Measurements from ENCODE around the gene STK16. TPM values are rescaled to one million over a fixed set of nuclear protein-coding genes. Genes with fewer than 3 reads are reported as not detected.
A peak's percentile ranks its signal among the peaks of the same experiment; 100 is the strongest.
"Not testable (repeated sequence)": the region's sequence is repeated elsewhere in the genome, so short reads cannot be mapped to it uniquely, and the experiment has no call there.

The STK16 gene
- total RNA-seq, 1 donor from 2014 or later, result 21.4 TPM

GRCh38 chr2:219253753-219254589 lies 8.7 kb downstream of the STK16 start, which contains the start of gene TUBA4A:
Gene TUBA4A, minus strand, starts transcription at chr2:219253918. Its CDS starts 60 bp downstream, at chr2:219253858.
- Histone ChIP-seq H3K4me3 (peak within 1 kb of the TSS; percentile 77), H3K9me3 (no peaks in the 10 kb centered on the region), H3K4me1 (peaks cover 35% of the 10 kb centered on the region), H3K27ac (peak within 1 kb of the TSS; percentile 81), H3K27me3 (no peaks in the 10 kb centered on the region), H3K36me3 (no peaks in the 10 kb centered on the region)
- peak; percentile 94 for DNase-seq
- peak; percentile 91 for ATAC-seq
- TF ChIP-seq, protein P1, sequence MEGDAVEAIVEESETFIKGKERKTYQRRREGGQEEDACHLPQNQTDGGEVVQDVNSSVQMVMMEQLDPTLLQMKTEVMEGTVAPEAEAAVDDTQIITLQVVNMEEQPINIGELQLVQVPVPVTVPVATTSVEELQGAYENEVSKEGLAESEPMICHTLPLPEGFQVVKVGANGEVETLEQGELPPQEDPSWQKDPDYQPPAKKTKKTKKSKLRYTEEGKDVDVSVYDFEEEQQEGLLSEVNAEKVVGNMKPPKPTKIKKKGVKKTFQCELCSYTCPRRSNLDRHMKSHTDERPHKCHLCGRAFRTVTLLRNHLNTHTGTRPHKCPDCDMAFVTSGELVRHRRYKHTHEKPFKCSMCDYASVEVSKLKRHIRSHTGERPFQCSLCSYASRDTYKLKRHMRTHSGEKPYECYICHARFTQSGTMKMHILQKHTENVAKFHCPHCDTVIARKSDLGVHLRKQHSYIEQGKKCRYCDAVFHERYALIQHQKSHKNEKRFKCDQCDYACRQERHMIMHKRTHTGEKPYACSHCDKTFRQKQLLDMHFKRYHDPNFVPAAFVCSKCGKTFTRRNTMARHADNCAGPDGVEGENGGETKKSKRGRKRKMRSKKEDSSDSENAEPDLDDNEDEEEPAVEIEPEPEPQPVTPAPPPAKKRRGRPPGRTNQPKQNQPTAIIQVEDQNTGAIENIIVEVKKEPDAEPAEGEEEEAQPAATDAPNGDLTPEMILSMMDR (IDR thresholded peaks at IDR 0.05), result no peak
- intact Hi-C loops (cut with DNase I), result no loop called here

GRCh38 chr2:219254590-219255201 lies 9.4 kb downstream of the STK16 start:
- peak overlapping the region; percentile 77 for H3K4me3 ChIP-seq
- H3K36me3 ChIP-seq, result no peaks in the 10 kb centered on the region
- intact Hi-C loops (cut with DNase I), result no loop called here
- peak; percentile 1 for ATAC-seq
- no peaks in the 10 kb centered on the region for H3K9me3 ChIP-seq
- peaks cover 28% of the 10 kb centered on the region for H3K4me1 ChIP-seq
- DNase-seq, result no peak
- TF ChIP-seq, protein P1 (IDR thresholded peaks at IDR 0.05), result no peak
- no peaks in the 10 kb centered on the region for H3K27me3 ChIP-seq
- peak overlapping the region; percentile 81 for H3K27ac ChIP-seq

GRCh38 chr2:219258942-219259341 lies 13.7 kb downstream of the STK16 start:
- H3K4me3 ChIP-seq; H3K27ac ChIP-seq; intact Hi-C loops (cut with DNase I); ATAC-seq; H3K27me3 ChIP-seq; H3K36me3 ChIP-seq; H3K4me1 ChIP-seq; H3K9me3 ChIP-seq; DNase-seq: not testable (repeated sequence)

GRCh38 chr2:219261024-219261855 lies 16.0 kb downstream of the STK16 start:
- TF ChIP-seq, protein P1 (IDR thresholded peaks at IDR 0.05), result no peak
- H3K36me3 ChIP-seq, result no peaks in the 10 kb centered on the region
- no peaks in the 10 kb centered on the region for H3K9me3 ChIP-seq
- no peak for ATAC-seq
- H3K4me1 ChIP-seq, result no peaks in the 10 kb centered on the region
- intact Hi-C loops (cut with DNase I), result no loop called here
- no peak overlapping the region for H3K27ac ChIP-seq
- H3K4me3 ChIP-seq, result no peak overlapping the region
- no peak for DNase-seq
- no peaks in the 10 kb centered on the region for H3K27me3 ChIP-seq

DNA sequence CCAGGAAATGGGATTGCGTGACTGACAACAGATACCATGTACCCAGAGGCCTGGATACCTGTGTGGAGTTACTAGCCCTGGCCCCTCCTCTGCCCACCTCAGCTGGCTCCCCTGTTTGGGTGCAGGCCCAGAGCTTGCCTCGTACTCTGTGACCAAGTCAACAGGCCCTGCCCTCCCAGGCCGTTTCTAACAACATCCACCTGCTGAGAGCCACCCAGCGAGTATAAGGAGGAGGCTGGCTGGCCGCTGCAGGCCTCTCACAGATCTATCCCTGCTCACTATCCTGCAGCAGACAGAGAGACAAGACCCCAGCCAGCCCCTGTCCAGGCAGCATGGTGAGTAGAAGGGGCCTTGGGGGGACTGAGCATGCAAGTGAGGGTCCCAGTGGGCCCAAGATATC lies 21.0 kb downstream of the STK16 start:
- H3K4me1 ChIP-seq, result no peaks in the 10 kb centered on the region
- no peak overlapping the region for H3K4me3 ChIP-seq
- ATAC-seq, result no peak
- no peaks in the 10 kb centered on the region for H3K9me3 ChIP-seq
- intact Hi-C loops (cut with DNase I), result no loop called here
- no peaks in the 10 kb centered on the region for H3K36me3 ChIP-seq
- no peaks in the 10 kb centered on the region for H3K27me3 ChIP-seq
- peak; percentile 52 for DNase-seq
- TF ChIP-seq, protein P1 (IDR thresholded peaks at IDR 0.05), result no peak
- no peak overlapping the region for H3K27ac ChIP-seq
